Natural killer cell (primary cell): Measurements from ENCODE around the gene AGO3. TPM values are rescaled to one million over a fixed set of nuclear protein-coding genes. Genes with fewer than 3 reads are reported as not detected.

Experiments used
- ATAC-seq, 3 donors: fragments of 150-1000 bp in 2 of 3; fragments of 200-7000 bp in 1 of 3; cut with Tn5 transposase; 1 replicate in 1 of 3; 2 replicates in 2 of 3; pipeline ENCODE4 v1.10.0; 2021; ENCODE audit warnings: mild to moderate bottlenecking in 2 of 3, moderate library complexity in 2 of 3
- DNase-seq, 2 donors: peaks; one replicate each; pipeline versions ENCODE4 v3.0.0 to v3.0.0-alpha.2; 2013 to 2021; ENCODE audit warnings: mixed read lengths in 1 of 2
- H3K27ac ChIP-seq: one replicate; pipeline ENCODE4 v1.5.1; 2013; ENCODE audit warnings: mild to moderate bottlenecking, low read length
- H3K27me3 ChIP-seq: one replicate; pipeline ENCODE4 v1.6.1; 2013; ENCODE audit warnings: low read length; ENCODE audit not compliant: control insufficient read depth, insufficient read depth
- H3K36me3 ChIP-seq: one replicate; pipeline ENCODE4 v1.6.1; 2013; ENCODE audit warnings: low read length; ENCODE audit not compliant: control insufficient read depth, insufficient read depth
- H3K4me1 ChIP-seq: one replicate; pipeline ENCODE4 v1.6.1; 2013; ENCODE audit warnings: low read length; ENCODE audit not compliant: control insufficient read depth, insufficient read depth
- H3K4me3 ChIP-seq: one replicate; pipeline ENCODE4 v1.5.1; 2013; ENCODE audit warnings: low read length
- H3K9me3 ChIP-seq: one replicate; pipeline ENCODE4 v1.6.1; 2013; ENCODE audit warnings: low read length; ENCODE audit not compliant: control insufficient read depth, insufficient read depth
- H3K27ac Mint-ChIP-seq, 2 donors: one replicate each; pipeline ENCODE4 v1.8.0; 2022; ENCODE audit warnings: mild to moderate bottlenecking in 2 of 2, mixed read lengths in 2 of 2, moderate library complexity in 1 of 2
- H3K27me3 Mint-ChIP-seq, 2 donors: one replicate each; pipeline ENCODE4 v1.8.0; 2022; ENCODE audit warnings: low read depth in 2 of 2, mixed read lengths in 2 of 2
- H3K36me3 Mint-ChIP-seq: one replicate; pipeline ENCODE4 v1.8.0; 2022; ENCODE audit warnings: mixed read lengths
- H3K4me1 Mint-ChIP-seq, 2 donors: one replicate each; pipeline ENCODE4 v1.8.0; 2022; ENCODE audit warnings: mixed read lengths in 2 of 2
- H3K4me3 Mint-ChIP-seq: one replicate; pipeline ENCODE4 v1.8.0; 2022; ENCODE audit warnings: mild to moderate bottlenecking, moderate library complexity, mixed read lengths
- H3K9me3 Mint-ChIP-seq, 2 donors: one replicate each; pipeline ENCODE4 v1.8.0; 2022; ENCODE audit warnings: mixed read lengths in 2 of 2
- WGBS: methylation state at CpG from one replicate; pipeline ENCODE4 v1.1.7; 2013; ENCODE audit warnings: missing lambda C conversion rate; ENCODE audit not compliant: insufficient coverage; 5-methylcytosine and 5-hydroxymethylcytosine counted together
- intact Hi-C: fragments of 100-400 bp; cut with micrococcal nuclease; formaldehyde crosslinking; loops from one replicate; pipeline ENCODE4 v1.14.2; 2022
- total RNA-seq, 4 donors: library from RNA; stranded (reverse); fragments of 120-200 nt in 1 of 4; gene quantifications; one replicate each; pipeline versions ENCODE4 v1.2.3 to v1.2.4, GENCODE V29; 2013 to 2022
- TF ChIP-seq, protein P1 (sequence below): fragments of 200-600 bp; IDR thresholded peaks from one replicate; pipeline ENCODE4 v1.8.0; 2022; ENCODE audit warnings: antibody characterized with exemption

Gene AGO3
- total RNA-seq, 3 donors from 2014 or later (not counting 1 experiment from before 2014, with no cell fraction given) = 36.5 to 49.6 (median 49.0) TPM

DNA sequence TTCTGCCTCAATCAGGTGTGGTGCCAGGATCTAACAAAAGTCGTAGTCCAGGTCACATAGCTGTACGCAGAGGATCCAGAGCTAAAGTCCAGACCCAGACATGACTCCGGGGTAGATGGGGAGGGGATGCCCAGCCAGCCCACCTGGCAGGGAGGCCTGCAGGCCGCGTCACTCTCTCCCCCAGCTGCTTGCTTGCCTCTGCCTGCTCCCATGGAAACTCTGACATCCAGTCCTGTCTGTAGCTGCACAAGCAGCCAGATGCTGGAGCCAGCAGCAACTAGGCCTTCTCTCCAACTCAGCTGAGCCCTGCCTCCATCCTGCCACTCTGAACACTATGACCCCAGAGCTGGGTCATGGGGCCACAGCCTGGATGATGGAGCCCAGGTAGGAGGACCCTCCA, 186.0 kb downstream of the AGO3 start:
- Mint-ChIP-seq H3K27ac (no peak overlapping the region), H3K27me3 (peaks cover 2 to 3% of the 10 kb centered on the region in 2 donors), H3K36me3 (no peaks in the 10 kb centered on the region), H3K4me3 (no peak overlapping the region), H3K4me1 (no peaks in the 10 kb centered on the region), H3K9me3 (no peaks in the 10 kb centered on the region)
- H3K4me1 ChIP-seq = peaks cover 15% of the 10 kb centered on the region
- ATAC-seq (no peak), DNase-seq (no peak)
- no peaks in the 10 kb centered on the region for H3K27me3 ChIP-seq
- no peaks in the 10 kb centered on the region for H3K36me3 ChIP-seq
- intact Hi-C loops = no loop called here
- TF ChIP-seq, protein P1, sequence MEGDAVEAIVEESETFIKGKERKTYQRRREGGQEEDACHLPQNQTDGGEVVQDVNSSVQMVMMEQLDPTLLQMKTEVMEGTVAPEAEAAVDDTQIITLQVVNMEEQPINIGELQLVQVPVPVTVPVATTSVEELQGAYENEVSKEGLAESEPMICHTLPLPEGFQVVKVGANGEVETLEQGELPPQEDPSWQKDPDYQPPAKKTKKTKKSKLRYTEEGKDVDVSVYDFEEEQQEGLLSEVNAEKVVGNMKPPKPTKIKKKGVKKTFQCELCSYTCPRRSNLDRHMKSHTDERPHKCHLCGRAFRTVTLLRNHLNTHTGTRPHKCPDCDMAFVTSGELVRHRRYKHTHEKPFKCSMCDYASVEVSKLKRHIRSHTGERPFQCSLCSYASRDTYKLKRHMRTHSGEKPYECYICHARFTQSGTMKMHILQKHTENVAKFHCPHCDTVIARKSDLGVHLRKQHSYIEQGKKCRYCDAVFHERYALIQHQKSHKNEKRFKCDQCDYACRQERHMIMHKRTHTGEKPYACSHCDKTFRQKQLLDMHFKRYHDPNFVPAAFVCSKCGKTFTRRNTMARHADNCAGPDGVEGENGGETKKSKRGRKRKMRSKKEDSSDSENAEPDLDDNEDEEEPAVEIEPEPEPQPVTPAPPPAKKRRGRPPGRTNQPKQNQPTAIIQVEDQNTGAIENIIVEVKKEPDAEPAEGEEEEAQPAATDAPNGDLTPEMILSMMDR = no peak
- H3K9me3 ChIP-seq = no peaks in the 10 kb centered on the region
- WGBS = 94% methylated on average over 5 of the region's 5 CpGs
- H3K27ac ChIP-seq = no peak overlapping the region
- H3K4me3 ChIP-seq = no peak overlapping the region

DNA sequence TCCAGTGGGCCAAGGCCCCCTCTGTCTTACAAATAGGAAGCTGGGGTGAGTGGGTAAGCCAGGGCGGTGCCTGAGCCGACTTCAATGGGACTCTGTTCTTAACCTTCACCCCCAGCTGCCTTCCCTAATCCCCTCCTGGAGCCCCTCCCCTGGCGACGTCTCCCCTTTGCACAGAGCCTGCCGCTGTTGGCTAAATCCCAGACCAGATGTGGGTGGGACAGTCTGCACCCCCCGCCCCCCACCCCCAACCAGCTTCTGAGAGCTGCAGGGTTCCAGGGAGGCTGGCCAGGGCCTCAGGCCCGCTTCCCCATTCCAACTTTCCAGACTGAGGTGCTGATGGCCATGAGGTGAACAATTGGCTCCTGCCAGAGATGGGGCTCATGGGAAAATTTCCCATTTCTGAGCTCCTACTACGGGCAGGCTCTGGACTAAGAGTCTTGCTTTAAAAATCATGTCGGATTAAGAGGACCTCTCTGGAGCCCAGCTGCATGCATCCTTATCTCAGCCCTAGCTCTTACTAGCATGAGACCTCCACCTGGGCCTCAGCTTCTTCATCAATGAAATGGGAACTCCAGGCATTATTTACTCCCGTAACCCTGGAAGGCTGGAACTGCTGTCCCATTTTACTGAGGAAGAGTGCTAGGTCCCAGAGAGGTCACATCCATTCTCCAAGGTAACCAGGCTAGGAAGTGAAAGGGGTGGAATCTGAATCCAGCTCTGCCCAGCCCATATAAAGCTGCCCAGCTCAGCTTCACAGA, 187.7 kb downstream of the AGO3 start:
- DNase-seq (no peak), ATAC-seq (no peak)
- no peak overlapping the region for H3K4me3 Mint-ChIP-seq
- Histone ChIP-seq H3K27me3 (no peaks in the 10 kb centered on the region), H3K36me3 (no peaks in the 10 kb centered on the region), H3K27ac (no peak overlapping the region), H3K4me3 (no peak overlapping the region), H3K9me3 (no peaks in the 10 kb centered on the region), H3K4me1 (peaks cover 17% of the 10 kb centered on the region)
- intact Hi-C loops = no loop called here
- peaks cover 5 to 9% of the 10 kb centered on the region in 2 donors for H3K4me1 Mint-ChIP-seq
- WGBS = 85% methylated on average over 9 of the region's 10 CpGs
- H3K36me3 Mint-ChIP-seq = no peaks in the 10 kb centered on the region
- H3K27ac Mint-ChIP-seq = no peak overlapping the region
- H3K9me3 Mint-ChIP-seq = no peaks in the 10 kb centered on the region
- TF ChIP-seq, protein P1 = no peak
- H3K27me3 Mint-ChIP-seq = peaks cover 19% of the 10 kb centered on the region in 2 donors

DNA sequence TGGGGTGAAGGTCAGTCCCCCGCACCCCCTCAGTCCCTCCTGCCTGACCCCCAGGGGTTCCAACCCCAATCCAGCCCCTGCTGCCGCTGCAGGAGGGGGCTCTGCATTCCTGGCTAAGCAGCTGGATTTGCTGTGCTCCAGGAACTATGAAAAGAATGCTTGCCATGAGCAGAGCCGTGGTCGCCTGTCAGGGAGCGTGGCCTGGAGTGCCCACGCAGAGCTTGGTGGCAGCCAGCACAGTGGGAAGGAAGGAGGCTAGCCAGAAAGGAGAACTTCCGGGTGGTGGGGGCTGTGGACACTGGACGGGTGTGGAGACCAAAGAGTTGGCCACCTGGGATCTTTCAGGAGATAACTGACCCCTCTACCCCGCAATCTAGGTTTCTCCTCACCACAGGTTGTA, 188.6 kb downstream of the AGO3 start:
- Mint-ChIP-seq H3K4me3 (no peak overlapping the region), H3K4me1 (peaks cover 6 to 15% of the 10 kb centered on the region in 2 donors), H3K27me3 (peaks cover 21 to 23% of the 10 kb centered on the region in 2 donors), H3K36me3 (no peaks in the 10 kb centered on the region), H3K9me3 (no peaks in the 10 kb centered on the region), H3K27ac (no peak overlapping the region)
- intact Hi-C loops = no loop called here
- ATAC-seq (no peak), DNase-seq (no peak)
- H3K4me3 ChIP-seq = no peak overlapping the region
- WGBS = 77% methylated on average over 9 of the region's 9 CpGs
- H3K4me1 ChIP-seq = peaks cover 26% of the 10 kb centered on the region
- peaks cover 4% of the 10 kb centered on the region for H3K27me3 ChIP-seq
- TF ChIP-seq, protein P1 = no peak
- H3K9me3 ChIP-seq = no peaks in the 10 kb centered on the region
- H3K36me3 ChIP-seq = no peaks in the 10 kb centered on the region
- H3K27ac ChIP-seq = no peak overlapping the region

Other genes starting within 250 kb of the AGO3 start
- gene C1orf216, start 212.2 kb upstream of the AGO3 start, total RNA-seq = 10 to 100 TPM in 2 of 3 donors, 1 to 10 TPM in 1; 8.0 to 14.1 (median 13.0) TPM
- gene CLSPN, start 161.1 kb upstream of the AGO3 start, total RNA-seq = 1 to 10 TPM; 1.9 to 4.9 (median 2.4) TPM
- gene AGO4, start 123.1 kb upstream of the AGO3 start, total RNA-seq = 10 to 100 TPM; 21.8 to 32.0 (median 31.7) TPM
- gene AGO1, start 47.9 kb upstream of the AGO3 start, total RNA-seq = 10 to 100 TPM; 30.1 to 34.5 (median 34.3) TPM
- gene TEKT2, start 153.0 kb downstream of the AGO3 start, total RNA-seq = under 1 TPM in 2 of 3 donors, not detected in 1; 0.24 to 0.35 TPM
- 10 to 100 TPM in 2 of 3 donors, 1 to 10 TPM in 1; 9.6 to 15.9 (median 12.4) TPM for gene ADPRS, start 157.8 kb downstream of the AGO3 start, total RNA-seq
- under 1 TPM; 0.09 to 0.20 (median 0.14) TPM for gene COL8A2, start 194.1 kb downstream of the AGO3 start, total RNA-seq
- 10 to 100 TPM; 28.0 to 34.7 (median 34.3) TPM for gene TRAPPC3, start 218.4 kb downstream of the AGO3 start, total RNA-seq
- gene MAP7D1, start 225.1 kb downstream of the AGO3 start, total RNA-seq = 100 to 1,000 TPM; 213 to 232 (median 230) TPM